H1 (cell line): ENCODE data around the gene WDR4.

Experiments used
- CTCF ChIP-seq, 3 experiments: IDR thresholded peaks; 1 replicate in 2 of 3; 2 replicates in 1 of 3; pipeline versions ENCODE4 v1.5.1 to v1.6.1; 2011; ENCODE audit warnings: low read length in 3 of 3, mild to moderate bottlenecking in 3 of 3, inconsistent platforms in 2 of 3, low read depth in 1 of 3, moderate library complexity in 1 of 3; ENCODE audit not compliant: insufficient read depth in 1 of 3; ENCODE audit errors: control extremely low read depth in 1 of 3
- POLR2AphosphoS5 ChIP-seq: IDR thresholded peaks from 2 replicates; pipeline ENCODE4 v1.6.1; 2011; ENCODE audit warnings: low read depth, low read length
- SRF ChIP-seq: IDR thresholded peaks from 2 replicates; pipeline ENCODE4 v1.6.1; 2011; ENCODE audit warnings: mild to moderate bottlenecking, low read depth, low read length, moderate library complexity
- TCF12 ChIP-seq: IDR thresholded peaks from 2 replicates; pipeline ENCODE4 v1.6.1; 2011; ENCODE audit warnings: low read depth, mild to moderate bottlenecking, low read length

- TF ChIP-seq SRF, result no peak
- TF ChIP-seq POLR2AphosphoS5, result no peak
- TF ChIP-seq TCF12, result no peak
- TF ChIP-seq CTCF (IDR thresholded peaks at IDR 0.05; ENCODE audit: control extremely low read depth in 1 of 3, insufficient read depth in 1 of 3, low read depth in 1 of 3, low read length in 3 of 3), result no peak
These were observed 23.4 kb downstream of the WDR4 start for GRCh38 chr21:42855937-42856335.
